Measurements from ENCODE around the gene KIF13A. TPM values are rescaled to one million over a fixed set of nuclear protein-coding genes. Genes with fewer than 3 reads are reported as not detected.

KIF13A gene
- total and polyA plus RNA-seq, 9 of the 15 experiments (the other 6 are each of a cell fraction or from before 2014, with no cell fraction given), result 3.6 to 44.3 (median 29.7) TPM

DNA sequence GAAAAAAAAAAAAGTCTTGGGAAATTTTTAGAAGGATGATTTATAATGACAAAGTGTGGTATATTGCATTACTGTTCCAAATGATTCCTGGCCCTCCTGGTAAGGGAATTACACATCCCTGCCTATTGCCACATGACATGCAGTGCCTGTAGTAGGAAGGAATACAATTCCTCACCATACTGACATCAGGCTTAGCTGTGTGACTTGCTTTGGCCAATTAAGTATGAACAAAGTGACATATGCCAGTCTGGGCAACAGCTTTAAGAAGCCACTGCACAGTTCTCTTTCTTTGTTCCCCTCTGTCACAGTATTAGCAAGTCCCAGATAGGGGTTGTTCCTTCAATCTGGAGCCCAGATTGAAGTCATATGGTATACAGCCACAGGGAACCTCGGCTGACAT lies 100.5 kb downstream of the KIF13A start (continued):
- TF ChIP-seq, protein P1, sequence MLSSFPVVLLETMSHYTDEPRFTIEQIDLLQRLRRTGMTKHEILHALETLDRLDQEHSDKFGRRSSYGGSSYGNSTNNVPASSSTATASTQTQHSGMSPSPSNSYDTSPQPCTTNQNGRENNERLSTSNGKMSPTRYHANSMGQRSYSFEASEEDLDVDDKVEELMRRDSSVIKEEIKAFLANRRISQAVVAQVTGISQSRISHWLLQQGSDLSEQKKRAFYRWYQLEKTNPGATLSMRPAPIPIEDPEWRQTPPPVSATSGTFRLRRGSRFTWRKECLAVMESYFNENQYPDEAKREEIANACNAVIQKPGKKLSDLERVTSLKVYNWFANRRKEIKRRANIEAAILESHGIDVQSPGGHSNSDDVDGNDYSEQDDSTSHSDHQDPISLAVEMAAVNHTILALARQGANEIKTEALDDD (IDR thresholded peaks at IDR 0.05), result no peak
- TF ChIP-seq ZNF124 (CRISPR knock-in tag; IDR thresholded peaks at IDR 0.05) (no peak), HCFC1 (IDR thresholded peaks at IDR 0.05; ENCODE audit: low read depth, low read length) (no peak), ZNF518B (CRISPR knock-in tag; IDR thresholded peaks at IDR 0.05) (no peak), HEY1 (CRISPR knock-in tag; IDR thresholded peaks at IDR 0.05; ENCODE audit: borderline replicate concordance) (no peak), AFF1 (IDR thresholded peaks at IDR 0.05; ENCODE audit: low read depth in 1 of 2, partially characterized antibody in 2 of 2) (no peak)
